ENCODE results near the gene TMEM204. TPM values are rescaled to one million over a fixed set of nuclear protein-coding genes. Genes with fewer than 3 reads are reported as not detected.

The TMEM204 gene
- total RNA-seq, 3 donors from 2014 or later (not counting 1 experiment from before 2014, with no cell fraction given) = 3.3 to 14.1 (median 7.8) TPM

DNA sequence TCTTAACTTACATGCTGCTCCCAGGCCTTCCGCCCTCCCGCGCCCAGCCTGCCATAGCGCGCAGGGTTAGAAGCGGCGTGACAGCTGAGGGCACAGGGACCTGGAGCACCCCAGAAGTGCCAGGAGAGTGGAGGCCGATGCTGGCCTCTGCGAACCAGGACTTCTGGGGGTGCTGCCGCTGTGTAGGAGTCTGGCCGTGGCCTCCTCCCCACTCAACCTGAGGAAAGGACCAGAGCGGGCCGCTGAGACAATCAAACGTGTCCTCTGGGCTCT lies 1.9 kb upstream of the TMEM204 start:
- no peaks in the 10 kb centered on the region for H3K27me3 Mint-ChIP-seq (ENCODE audit: low read depth in 2 of 2)
- ATAC-seq (no peak), DNase-seq (no peak)
- Histone ChIP-seq H3K4me1 (ENCODE audit: control insufficient read depth, insufficient read depth, low read length) (peaks cover 52% of the 10 kb centered on the region), H3K27me3 (ENCODE audit: control insufficient read depth, insufficient read depth, low read length) (no peaks in the 10 kb centered on the region), H3K27ac (ENCODE audit: low read length) (no peak overlapping the region), H3K4me3 (ENCODE audit: low read length) (no peak overlapping the region), H3K36me3 (ENCODE audit: control insufficient read depth, insufficient read depth, low read length) (peaks cover 2% of the 10 kb centered on the region), H3K9me3 (ENCODE audit: control insufficient read depth, insufficient read depth, low read length) (no peaks in the 10 kb centered on the region)
- 97% methylated on average over 14 of the region's 14 CpGs for WGBS (ENCODE audit: insufficient coverage)
- H3K9me3 Mint-ChIP-seq = no peaks in the 10 kb centered on the region
- H3K4me1 Mint-ChIP-seq = peaks cover 17 to 18% of the 10 kb centered on the region in 2 donors
- intact Hi-C loops (cut with micrococcal nuclease) = no loop called here
- no peaks in the 10 kb centered on the region for H3K36me3 Mint-ChIP-seq
- no peak overlapping the region for H3K27ac Mint-ChIP-seq
- H3K4me3 Mint-ChIP-seq = no peak overlapping the region
- TF ChIP-seq, protein P1, sequence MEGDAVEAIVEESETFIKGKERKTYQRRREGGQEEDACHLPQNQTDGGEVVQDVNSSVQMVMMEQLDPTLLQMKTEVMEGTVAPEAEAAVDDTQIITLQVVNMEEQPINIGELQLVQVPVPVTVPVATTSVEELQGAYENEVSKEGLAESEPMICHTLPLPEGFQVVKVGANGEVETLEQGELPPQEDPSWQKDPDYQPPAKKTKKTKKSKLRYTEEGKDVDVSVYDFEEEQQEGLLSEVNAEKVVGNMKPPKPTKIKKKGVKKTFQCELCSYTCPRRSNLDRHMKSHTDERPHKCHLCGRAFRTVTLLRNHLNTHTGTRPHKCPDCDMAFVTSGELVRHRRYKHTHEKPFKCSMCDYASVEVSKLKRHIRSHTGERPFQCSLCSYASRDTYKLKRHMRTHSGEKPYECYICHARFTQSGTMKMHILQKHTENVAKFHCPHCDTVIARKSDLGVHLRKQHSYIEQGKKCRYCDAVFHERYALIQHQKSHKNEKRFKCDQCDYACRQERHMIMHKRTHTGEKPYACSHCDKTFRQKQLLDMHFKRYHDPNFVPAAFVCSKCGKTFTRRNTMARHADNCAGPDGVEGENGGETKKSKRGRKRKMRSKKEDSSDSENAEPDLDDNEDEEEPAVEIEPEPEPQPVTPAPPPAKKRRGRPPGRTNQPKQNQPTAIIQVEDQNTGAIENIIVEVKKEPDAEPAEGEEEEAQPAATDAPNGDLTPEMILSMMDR (IDR thresholded peaks at IDR 0.05) = no peak

DNA sequence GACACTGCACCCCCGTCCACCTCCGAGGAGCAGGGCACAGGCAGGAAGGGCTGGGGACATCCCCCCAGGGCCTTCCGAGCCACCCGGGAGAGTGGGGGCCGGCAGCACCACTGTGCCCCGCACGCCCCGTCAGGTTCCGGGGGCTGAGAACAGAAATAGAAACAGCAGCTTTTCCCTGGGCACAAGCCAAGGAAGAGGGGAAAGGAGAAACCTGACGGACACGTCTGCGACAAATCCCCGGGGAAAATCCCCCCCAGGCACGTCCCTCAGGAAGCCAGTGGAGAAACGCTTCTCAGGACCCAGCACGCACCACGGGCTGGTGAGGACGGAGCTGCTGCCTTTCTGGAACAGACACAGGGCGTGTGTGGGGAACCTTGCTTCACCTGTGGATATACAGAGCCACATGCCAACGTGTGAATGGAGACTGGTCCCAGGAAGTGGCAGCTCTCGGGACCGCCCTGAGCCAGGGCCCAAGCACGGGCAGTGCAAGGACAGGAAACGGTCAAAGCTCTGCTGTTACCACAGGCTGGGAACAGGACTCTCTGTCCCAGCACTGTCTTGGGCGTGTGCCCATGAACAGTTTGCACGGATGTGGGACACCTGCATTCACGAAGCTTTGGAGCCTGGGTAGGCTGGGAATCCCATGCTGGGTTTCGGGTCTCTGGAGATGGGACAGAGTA lies 1.2 kb upstream of the TMEM204 start:
- H3K4me1 Mint-ChIP-seq = peaks cover 23 to 24% of the 10 kb centered on the region in 2 donors
- H3K27ac ChIP-seq (ENCODE audit: low read length) = no peak overlapping the region
- no peaks in the 10 kb centered on the region for H3K27me3 ChIP-seq (ENCODE audit: control insufficient read depth, insufficient read depth, low read length)
- no peaks in the 10 kb centered on the region for H3K36me3 Mint-ChIP-seq
- no peaks in the 10 kb centered on the region for H3K9me3 ChIP-seq (ENCODE audit: control insufficient read depth, insufficient read depth, low read length)
- ATAC-seq (no peak), DNase-seq (no peak)
- H3K9me3 Mint-ChIP-seq = no peaks in the 10 kb centered on the region
- no peaks in the 10 kb centered on the region for H3K27me3 Mint-ChIP-seq (ENCODE audit: low read depth in 2 of 2)
- peak overlapping the region in 1 of 2 donors; percentile 68 for H3K27ac Mint-ChIP-seq
- H3K4me1 ChIP-seq (ENCODE audit: control insufficient read depth, insufficient read depth, low read length) = peaks cover 52% of the 10 kb centered on the region
- intact Hi-C loops (cut with micrococcal nuclease) = no loop called here
- 89% methylated on average over 28 of the region's 28 CpGs for WGBS (ENCODE audit: insufficient coverage)
- H3K4me3 Mint-ChIP-seq = no peak overlapping the region
- H3K36me3 ChIP-seq (ENCODE audit: control insufficient read depth, insufficient read depth, low read length) = peaks cover 2% of the 10 kb centered on the region
- H3K4me3 ChIP-seq (ENCODE audit: low read length) = no peak overlapping the region
- TF ChIP-seq, protein P1 (IDR thresholded peaks at IDR 0.05) = no peak

DNA sequence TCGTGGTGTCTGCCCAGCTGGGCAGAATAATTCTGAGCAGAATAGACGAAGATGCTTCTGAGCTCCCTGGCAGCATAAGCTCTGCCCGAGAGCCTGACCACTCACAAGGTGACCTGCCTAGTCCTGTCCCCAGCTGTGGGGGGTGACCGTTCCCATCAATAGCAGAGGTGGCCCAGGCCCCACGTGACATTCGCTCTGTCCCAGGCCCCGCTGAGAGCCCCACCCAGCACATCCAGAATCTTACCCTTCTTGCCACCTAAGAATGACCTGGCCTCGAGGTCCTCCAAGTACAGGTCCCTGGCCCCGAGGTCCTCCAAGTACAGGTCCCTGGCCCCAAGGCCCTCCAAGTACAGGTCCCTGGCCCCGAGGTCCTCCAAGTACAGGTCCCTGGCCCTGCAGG lies 695 bp upstream of the TMEM204 start:
- Mint-ChIP-seq H3K9me3 (no peaks in the 10 kb centered on the region), H3K27ac (peak overlapping the region; percentile 68 to 85), H3K4me1 (peaks cover 26 to 29% of the 10 kb centered on the region in 2 donors), H3K4me3 (peak overlapping the region; percentile 31), H3K36me3 (no peaks in the 10 kb centered on the region), H3K27me3 (ENCODE audit: low read depth in 2 of 2) (no peaks in the 10 kb centered on the region)
- Histone ChIP-seq H3K4me1 (ENCODE audit: control insufficient read depth, insufficient read depth, low read length) (peaks cover 54% of the 10 kb centered on the region), H3K4me3 (ENCODE audit: low read length) (no peak overlapping the region), H3K27me3 (ENCODE audit: control insufficient read depth, insufficient read depth, low read length) (no peaks in the 10 kb centered on the region), H3K27ac (ENCODE audit: low read length) (peak overlapping the region; percentile 76), H3K36me3 (ENCODE audit: control insufficient read depth, insufficient read depth, low read length) (peaks cover 2% of the 10 kb centered on the region), H3K9me3 (ENCODE audit: control insufficient read depth, insufficient read depth, low read length) (no peaks in the 10 kb centered on the region)
- 87% methylated on average over 10 of the region's 10 CpGs for WGBS (ENCODE audit: insufficient coverage)
- TF ChIP-seq, protein P1 (IDR thresholded peaks at IDR 0.05) = no peak
- ATAC-seq (no peak), DNase-seq (no peak)
- intact Hi-C loops (cut with micrococcal nuclease) = no loop called here

Data from natural killer cell (primary cell).